Mammary epithelial cell (primary cell): ENCODE measurements around the gene PARD3B.

Experiments
- CTCF ChIP-seq, 2 donors: IDR thresholded peaks in 1 of 2; conservative IDR thresholded peaks in 1 of 2; 2 replicates each; pipeline ENCODE4 v1.5.1; 2011 to 2012; ENCODE audit warnings: inconsistent platforms in 2 of 2, low read length in 2 of 2, mild to moderate bottlenecking in 2 of 2, control low read depth in 1 of 2, low read depth in 1 of 2; ENCODE audit not compliant: insufficient read depth in 1 of 2; ENCODE audit errors: extremely low read depth in 1 of 2
- EZH2 ChIP-seq: IDR thresholded peaks from 2 replicates; pipeline ENCODE4 v1.6.1; 2012; ENCODE audit warnings: low read length, inconsistent platforms, borderline replicate concordance

- TF ChIP-seq CTCF (conservative IDR thresholded peaks at IDR 0.05 in 1 of 2, IDR thresholded peaks at IDR 0.05 in 1 of 2; ENCODE audit: extremely low read depth in 1 of 2, insufficient read depth in 1 of 2, low read depth in 1 of 2, low read length in 2 of 2) (no peak), EZH2 (no peak)
Observed at GRCh38 chr2:205654878-205655605, 1109.8 kb downstream of the PARD3B start.
